ENCODE data around the gene TRAK1.
A peak's percentile ranks its signal among the peaks of the same experiment; 100 is the strongest.

The TRAK1 gene

DNA sequence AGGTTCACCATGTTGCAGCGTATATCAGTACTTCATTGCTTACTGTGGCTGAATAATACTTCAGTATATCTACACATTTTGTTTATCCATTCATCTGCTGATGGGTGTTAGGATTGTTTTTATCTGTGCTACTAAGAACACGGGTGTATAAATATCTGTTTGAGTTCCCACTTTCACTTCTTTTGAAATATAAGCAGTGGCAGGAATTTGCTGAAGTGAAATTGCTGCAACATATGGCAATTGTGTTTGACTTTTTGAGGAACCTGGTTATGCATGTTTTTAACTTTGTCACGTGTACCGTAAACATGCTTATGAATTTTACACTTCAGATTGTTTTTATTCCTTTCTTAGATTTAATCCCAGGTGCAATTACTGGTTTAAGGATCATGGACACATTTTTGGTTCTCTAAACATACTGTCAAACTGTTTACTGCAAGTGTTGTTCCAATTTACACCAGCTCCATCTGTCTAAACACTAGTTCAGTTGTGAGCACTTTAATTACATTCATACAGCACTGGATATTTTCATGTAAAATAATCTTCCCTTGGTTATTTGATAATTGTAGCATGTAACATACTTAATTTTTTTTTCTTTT lies 23.1 kb downstream of the TRAK1 start:
- no peaks in the 10 kb centered on the region for H3K36me3 ChIP-seq (replicated peaks)
- no peak for DNase-seq
- in situ Hi-C loops (cut with HindIII; ENCODE audit: low pct_ligation_motif_present, low sequenced_read_pairs), result no loop called here
- TF ChIP-seq, protein P1, sequence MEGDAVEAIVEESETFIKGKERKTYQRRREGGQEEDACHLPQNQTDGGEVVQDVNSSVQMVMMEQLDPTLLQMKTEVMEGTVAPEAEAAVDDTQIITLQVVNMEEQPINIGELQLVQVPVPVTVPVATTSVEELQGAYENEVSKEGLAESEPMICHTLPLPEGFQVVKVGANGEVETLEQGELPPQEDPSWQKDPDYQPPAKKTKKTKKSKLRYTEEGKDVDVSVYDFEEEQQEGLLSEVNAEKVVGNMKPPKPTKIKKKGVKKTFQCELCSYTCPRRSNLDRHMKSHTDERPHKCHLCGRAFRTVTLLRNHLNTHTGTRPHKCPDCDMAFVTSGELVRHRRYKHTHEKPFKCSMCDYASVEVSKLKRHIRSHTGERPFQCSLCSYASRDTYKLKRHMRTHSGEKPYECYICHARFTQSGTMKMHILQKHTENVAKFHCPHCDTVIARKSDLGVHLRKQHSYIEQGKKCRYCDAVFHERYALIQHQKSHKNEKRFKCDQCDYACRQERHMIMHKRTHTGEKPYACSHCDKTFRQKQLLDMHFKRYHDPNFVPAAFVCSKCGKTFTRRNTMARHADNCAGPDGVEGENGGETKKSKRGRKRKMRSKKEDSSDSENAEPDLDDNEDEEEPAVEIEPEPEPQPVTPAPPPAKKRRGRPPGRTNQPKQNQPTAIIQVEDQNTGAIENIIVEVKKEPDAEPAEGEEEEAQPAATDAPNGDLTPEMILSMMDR (IDR thresholded peaks at IDR 0.05; ENCODE audit: low read depth, low read length, missing control alignments), result no peak
- H3K27ac ChIP-seq, result no peak overlapping the region
- H3K4me3 ChIP-seq (ENCODE audit: low read depth, low read length), result no peak overlapping the region
- no peaks in the 10 kb centered on the region for H3K27me3 ChIP-seq (replicated peaks)

DNA sequence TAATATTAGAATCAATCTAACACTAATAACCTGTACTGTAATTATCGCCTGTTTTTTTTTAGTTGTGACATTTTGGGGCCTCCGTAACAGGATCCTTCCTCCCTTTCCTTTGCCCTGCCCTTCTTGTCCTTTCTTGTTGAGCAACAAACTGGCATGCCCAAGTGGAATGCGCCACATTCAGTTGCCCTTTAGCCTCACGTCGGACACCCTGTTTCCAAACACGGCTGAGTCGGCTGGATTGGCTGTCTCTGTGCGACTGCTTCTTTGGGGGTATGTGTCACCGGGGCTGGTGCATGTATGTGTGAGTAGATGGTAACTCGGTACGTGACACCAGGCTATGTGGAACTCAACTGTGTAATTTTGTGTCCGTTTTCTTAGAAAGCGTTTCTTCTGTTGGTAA lies 24.1 kb downstream of the TRAK1 start:
- in situ Hi-C loops (cut with HindIII; ENCODE audit: low pct_ligation_motif_present, low sequenced_read_pairs), result no loop called here
- Histone ChIP-seq H3K27me3 (replicated peaks) (no peaks in the 10 kb centered on the region), H3K36me3 (replicated peaks) (no peaks in the 10 kb centered on the region), H3K27ac (no peak overlapping the region), H3K4me3 (ENCODE audit: low read depth, low read length) (no peak overlapping the region)
- TF ChIP-seq, protein P1 (IDR thresholded peaks at IDR 0.05; ENCODE audit: low read depth, low read length, missing control alignments), result no peak
- DNase-seq, result no peak

DNA sequence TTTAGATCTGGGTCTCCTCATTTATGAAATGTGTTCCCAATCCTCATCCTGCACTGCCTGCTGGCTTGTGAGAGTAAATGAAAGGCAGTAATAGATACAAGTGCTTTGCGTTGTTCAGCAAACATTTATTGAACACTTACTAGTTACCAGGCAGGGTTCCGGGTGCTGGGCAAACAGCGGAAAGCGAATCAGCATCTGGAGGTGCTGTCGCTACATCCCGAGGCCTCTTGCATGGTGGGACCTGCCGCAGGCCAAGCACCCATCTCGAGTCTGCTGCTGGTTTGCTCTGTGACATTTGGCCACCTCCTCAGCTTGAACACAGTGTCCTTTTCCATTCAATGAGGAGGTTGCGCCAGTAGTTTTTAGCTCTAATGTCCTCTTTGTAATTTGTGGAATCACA lies 24.8 kb downstream of the TRAK1 start:
- Histone ChIP-seq H3K4me3 (ENCODE audit: low read depth, low read length) (no peak overlapping the region), H3K36me3 (replicated peaks) (no peaks in the 10 kb centered on the region), H3K27me3 (replicated peaks) (no peaks in the 10 kb centered on the region), H3K27ac (no peak overlapping the region)
- TF ChIP-seq, protein P1 (IDR thresholded peaks at IDR 0.05; ENCODE audit: low read depth, low read length, missing control alignments), result no peak
- no peak for DNase-seq
- in situ Hi-C loops (cut with HindIII; ENCODE audit: low pct_ligation_motif_present, low sequenced_read_pairs), result no loop called here

DNA sequence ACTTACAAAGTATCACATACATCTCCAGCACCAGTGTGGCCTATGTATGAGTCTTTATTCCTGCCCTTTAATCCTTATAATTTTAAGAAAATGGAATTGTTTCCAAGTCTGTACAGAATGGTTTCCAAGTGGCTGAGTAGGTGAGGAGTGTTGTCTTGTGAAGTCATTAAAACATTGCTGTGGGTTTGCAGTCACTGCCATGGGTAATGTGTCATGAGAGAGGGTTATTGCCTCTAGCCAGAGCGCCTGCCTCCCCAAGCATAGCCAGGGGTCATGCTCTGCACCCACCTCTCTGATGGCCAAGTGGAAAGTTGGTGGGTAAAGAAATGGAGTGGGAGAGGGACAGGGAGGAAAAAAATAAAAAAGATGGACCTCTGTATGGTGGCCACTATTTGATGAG lies 25.3 kb downstream of the TRAK1 start:
- in situ Hi-C loops (cut with HindIII; ENCODE audit: low pct_ligation_motif_present, low sequenced_read_pairs), result no loop called here
- no peaks in the 10 kb centered on the region for H3K27me3 ChIP-seq (replicated peaks)
- DNase-seq, result no peak
- no peaks in the 10 kb centered on the region for H3K36me3 ChIP-seq (replicated peaks)
- TF ChIP-seq, protein P1 (IDR thresholded peaks at IDR 0.05; ENCODE audit: low read depth, low read length, missing control alignments), result no peak
- H3K4me3 ChIP-seq (ENCODE audit: low read depth, low read length), result no peak overlapping the region
- no peak overlapping the region for H3K27ac ChIP-seq

DNA sequence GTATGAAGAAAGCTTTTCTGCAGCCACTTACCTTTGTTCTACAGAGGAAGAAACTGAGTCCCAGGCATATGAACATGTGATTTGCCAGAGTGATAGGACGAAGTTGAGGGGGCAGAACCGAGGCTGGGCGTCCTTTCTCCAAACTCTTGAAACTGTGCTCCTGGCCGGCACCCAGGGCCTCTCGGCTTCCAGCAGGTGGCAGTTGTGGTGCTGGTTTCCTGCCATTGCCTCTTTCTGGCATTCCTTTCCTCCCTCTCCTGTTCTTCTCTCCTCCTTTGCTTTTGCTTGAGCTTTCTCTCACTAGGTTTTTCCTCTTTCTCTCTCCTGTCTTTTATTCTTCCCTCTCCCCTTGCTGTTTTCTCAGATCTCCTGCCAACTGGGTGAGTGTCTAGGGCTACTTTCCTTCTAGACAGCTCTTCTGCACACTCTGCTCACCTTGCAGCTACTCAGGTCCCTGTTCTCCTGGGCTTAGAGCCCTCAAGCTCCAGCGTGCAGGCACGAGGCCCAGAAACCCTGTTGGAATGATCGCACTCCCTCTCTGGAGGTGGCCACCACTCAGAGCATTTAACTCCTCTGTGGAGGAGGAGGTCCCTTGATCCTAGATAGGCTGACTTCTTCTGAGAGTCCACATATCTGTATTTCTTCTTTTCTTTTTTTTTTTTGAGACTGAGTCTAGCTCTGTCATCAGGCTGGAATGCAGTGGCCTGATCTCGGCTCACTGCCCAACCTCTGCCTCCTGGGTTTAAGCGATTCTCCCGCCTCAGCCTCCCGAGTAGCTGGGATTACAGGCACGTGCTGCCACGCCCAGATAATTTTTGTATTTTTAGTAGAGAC lies 26.2 kb downstream of the TRAK1 start:
- no peaks in the 10 kb centered on the region for H3K27me3 ChIP-seq (replicated peaks)
- peak overlapping the region; percentile 47 for H3K27ac ChIP-seq
- TF ChIP-seq, protein P1 (IDR thresholded peaks at IDR 0.05; ENCODE audit: low read depth, low read length, missing control alignments), result peak; percentile 81
- DNase-seq, result peak; percentile 79
- in situ Hi-C loops (cut with HindIII; ENCODE audit: low pct_ligation_motif_present, low sequenced_read_pairs), result no loop called here
- H3K36me3 ChIP-seq (replicated peaks), result no peaks in the 10 kb centered on the region
- no peak overlapping the region for H3K4me3 ChIP-seq (ENCODE audit: low read depth, low read length)
